Activated CD8-positive, alpha-beta memory T cell treated with anti-CD3 and anti-CD28 coated beads, Interleukin-2, amount 10 ng/mL, durations not matched to agents 7 days and 5 days (primary cell): ENCODE data around the gene TPTE. TPM values are rescaled to one million over a fixed set of nuclear protein-coding genes. Genes with fewer than 3 reads are reported as not detected.
"Not testable (repeated sequence)": the region's sequence is repeated elsewhere in the genome, so short reads cannot be mapped to it uniquely, and the experiment has no call there.

Experiments
- ATAC-seq: fragments of 150-1000 bp; cut with Tn5 transposase; one replicate; pipeline ENCODE4 v1.10.0; 2021; ENCODE audit warnings: moderate library complexity
- CTCF ChIA-PET: fragments of 350-600 bp; sonication (Branson Sonifier 250); formaldehyde crosslinking; loops from one replicate; lab custom pipeline; 2021; ENCODE audit warnings: antibody characterized with exemption; lab: Charles Lee
- DNase-seq: peaks from one replicate; pipeline ENCODE4 v3.0.0-alpha.2; 2020
- H3K27ac Mint-ChIP-seq: one replicate; pipeline ENCODE4 v1.8.0; 2021; ENCODE audit warnings: mild to moderate bottlenecking, mixed read lengths
- H3K27me3 Mint-ChIP-seq: one replicate; pipeline ENCODE4 v1.8.0; 2021; ENCODE audit warnings: mixed read lengths
- H3K36me3 Mint-ChIP-seq: one replicate; pipeline ENCODE4 v1.8.0; 2021; ENCODE audit warnings: mild to moderate bottlenecking, mixed read lengths
- H3K4me1 Mint-ChIP-seq: one replicate; pipeline ENCODE4 v1.8.0; 2021; ENCODE audit warnings: mixed read lengths
- H3K4me3 Mint-ChIP-seq: one replicate; pipeline ENCODE4 v1.8.0; 2021; ENCODE audit warnings: mild to moderate bottlenecking, moderate library complexity, mixed read lengths
- H3K9me3 Mint-ChIP-seq: one replicate; pipeline ENCODE4 v1.8.0; 2022; ENCODE audit warnings: low read depth, mixed read lengths
- total RNA-seq, 2 experiments: library from RNA; stranded (reverse); gene quantifications; one replicate each; pipeline ENCODE4 v1.2.3, GENCODE V29; 2021

TPTE gene
- total RNA-seq, 2 experiments from 2014 or later, result not detected

GRCh38 chr21:10638144-10638543, 116.8 kb downstream of the TPTE start:
- H3K4me1 Mint-ChIP-seq, CTCF ChIA-PET, H3K9me3 Mint-ChIP-seq, DNase-seq, ATAC-seq, H3K27me3 Mint-ChIP-seq, H3K27ac Mint-ChIP-seq, H3K36me3 Mint-ChIP-seq, H3K4me3 Mint-ChIP-seq: not testable (repeated sequence)

GRCh38 chr21:10639123-10639522, 117.7 kb downstream of the TPTE start:
- DNase-seq, result no peak
- Mint-ChIP-seq H3K27me3 (no peaks in the 10 kb centered on the region), H3K27ac (no peak overlapping the region), H3K4me1 (no peaks in the 10 kb centered on the region), H3K36me3 (no peaks in the 10 kb centered on the region), H3K9me3 (no peaks in the 10 kb centered on the region), H3K4me3 (no peak overlapping the region)
- no peak for ATAC-seq
- CTCF ChIA-PET, result no interaction called here

GRCh38 chr21:10639746-10640145, 118.4 kb downstream of the TPTE start:
- H3K27ac Mint-ChIP-seq, ATAC-seq, H3K9me3 Mint-ChIP-seq, H3K4me1 Mint-ChIP-seq, DNase-seq, H3K36me3 Mint-ChIP-seq, CTCF ChIA-PET, H3K4me3 Mint-ChIP-seq, H3K27me3 Mint-ChIP-seq: not testable (repeated sequence)

GRCh38 chr21:10640446-10640845, 119.1 kb downstream of the TPTE start:
- CTCF ChIA-PET, result no interaction called here
- no peaks in the 10 kb centered on the region for H3K9me3 Mint-ChIP-seq
- H3K27ac Mint-ChIP-seq, result no peak overlapping the region
- no peak overlapping the region for H3K4me3 Mint-ChIP-seq
- H3K36me3 Mint-ChIP-seq, result no peaks in the 10 kb centered on the region
- DNase-seq (no peak), ATAC-seq (no peak)
- H3K27me3 Mint-ChIP-seq, result no peaks in the 10 kb centered on the region
- H3K4me1 Mint-ChIP-seq, result no peaks in the 10 kb centered on the region

- no peak for ATAC-seq
- no peaks in the 10 kb centered on the region for H3K4me1 Mint-ChIP-seq
These were observed 119.7 kb downstream of the TPTE start for GRCh38 chr21:10641107-10641506.

GRCh38 chr21:10645667-10646066, 124.3 kb downstream of the TPTE start:
- DNase-seq, H3K27me3 Mint-ChIP-seq, ATAC-seq, H3K4me1 Mint-ChIP-seq, H3K9me3 Mint-ChIP-seq, H3K36me3 Mint-ChIP-seq, H3K4me3 Mint-ChIP-seq, H3K27ac Mint-ChIP-seq, CTCF ChIA-PET: not testable (repeated sequence)

More at GRCh38 chr21:10641107-10641506, 119.7 kb downstream of the TPTE start:
- CTCF ChIA-PET, result no interaction called here
- H3K9me3 Mint-ChIP-seq, result no peaks in the 10 kb centered on the region
- no peak overlapping the region for H3K27ac Mint-ChIP-seq
- no peak overlapping the region for H3K4me3 Mint-ChIP-seq
- no peak for DNase-seq
- no peaks in the 10 kb centered on the region for H3K36me3 Mint-ChIP-seq
- no peaks in the 10 kb centered on the region for H3K27me3 Mint-ChIP-seq

- DNase-seq, CTCF ChIA-PET, H3K4me1 Mint-ChIP-seq, H3K27ac Mint-ChIP-seq, ATAC-seq, H3K36me3 Mint-ChIP-seq, H3K27me3 Mint-ChIP-seq, H3K9me3 Mint-ChIP-seq, H3K4me3 Mint-ChIP-seq: not testable (repeated sequence)
These were observed 128.2 kb downstream of the TPTE start for GRCh38 chr21:10649350-10650149.

- not testable (repeated sequence) for DNase-seq
These were observed 128.9 kb downstream of the TPTE start for GRCh38 chr21:10650297-10650696.

More at GRCh38 chr21:10650297-10650696, 128.9 kb downstream of the TPTE start:
- CTCF ChIA-PET, H3K4me1 Mint-ChIP-seq, H3K27ac Mint-ChIP-seq, H3K27me3 Mint-ChIP-seq, H3K4me3 Mint-ChIP-seq, H3K36me3 Mint-ChIP-seq, ATAC-seq, H3K9me3 Mint-ChIP-seq: not testable (repeated sequence)
